ENCODE data around the gene MAN1B1.

GRCh38 chr9:137070201-137070905 is 16.4 kb upstream of the MAN1B1 start, which contains the start of gene SAPCD2:
- no peak for TF ChIP-seq CTCF (conservative IDR thresholded peaks at IDR 0.05; ENCODE audit: low read depth, low read length)
- TF ChIP-seq RAD21 (IDR thresholded peaks at IDR 0.05; ENCODE audit: low read length): no peak
- TF ChIP-seq FOS (IDR thresholded peaks at IDR 0.05; ENCODE audit: low read depth, low read length): no peak
- TF ChIP-seq POLR2A (IDR thresholded peaks at IDR 0.05; ENCODE audit: low read depth, low read length): no peak
- TF ChIP-seq MAFK (IDR thresholded peaks at IDR 0.05; ENCODE audit: low read depth, low read length): no peak
- TF ChIP-seq BHLHE40 (IDR thresholded peaks at IDR 0.05; ENCODE audit: low read depth, low read length): no peak
- no peak for TF ChIP-seq USF2 (IDR thresholded peaks at IDR 0.05; ENCODE audit: low read depth, low read length)
- TF ChIP-seq SMC3 (IDR thresholded peaks at IDR 0.05; ENCODE audit: low read depth, low read length): no peak
- TF ChIP-seq RFX5 (IDR thresholded peaks at IDR 0.05; ENCODE audit: low read depth, low read length): no peak
- no peak for TF ChIP-seq MXI1 (IDR thresholded peaks at IDR 0.05; ENCODE audit: borderline replicate concordance, low read depth, low read length)
- no peak for TF ChIP-seq RCOR1 (IDR thresholded peaks at IDR 0.05; ENCODE audit: insufficient replicate concordance, low read length)
